Measurements from ENCODE around the gene CHP1. TPM values are rescaled to one million over a fixed set of nuclear protein-coding genes. Genes with fewer than 3 reads are reported as not detected.
A peak's percentile ranks its signal among the peaks of the same experiment; 100 is the strongest.

CHP1 gene
- total RNA-seq, 1 donor from 2014 or later, result 175 TPM

GRCh38 chr15:41263891-41264351, 32.9 kb downstream of the CHP1 start:
- ATAC-seq, result peak; percentile 73
- Histone ChIP-seq H3K27ac (no peak overlapping the region), H3K4me1 (peaks cover 25% of the 10 kb centered on the region), H3K36me3 (peaks cover 46% of the 10 kb centered on the region), H3K27me3 (no peaks in the 10 kb centered on the region), H3K9me3 (no peaks in the 10 kb centered on the region), H3K4me3 (no peak overlapping the region)
- TF ChIP-seq, protein P1, sequence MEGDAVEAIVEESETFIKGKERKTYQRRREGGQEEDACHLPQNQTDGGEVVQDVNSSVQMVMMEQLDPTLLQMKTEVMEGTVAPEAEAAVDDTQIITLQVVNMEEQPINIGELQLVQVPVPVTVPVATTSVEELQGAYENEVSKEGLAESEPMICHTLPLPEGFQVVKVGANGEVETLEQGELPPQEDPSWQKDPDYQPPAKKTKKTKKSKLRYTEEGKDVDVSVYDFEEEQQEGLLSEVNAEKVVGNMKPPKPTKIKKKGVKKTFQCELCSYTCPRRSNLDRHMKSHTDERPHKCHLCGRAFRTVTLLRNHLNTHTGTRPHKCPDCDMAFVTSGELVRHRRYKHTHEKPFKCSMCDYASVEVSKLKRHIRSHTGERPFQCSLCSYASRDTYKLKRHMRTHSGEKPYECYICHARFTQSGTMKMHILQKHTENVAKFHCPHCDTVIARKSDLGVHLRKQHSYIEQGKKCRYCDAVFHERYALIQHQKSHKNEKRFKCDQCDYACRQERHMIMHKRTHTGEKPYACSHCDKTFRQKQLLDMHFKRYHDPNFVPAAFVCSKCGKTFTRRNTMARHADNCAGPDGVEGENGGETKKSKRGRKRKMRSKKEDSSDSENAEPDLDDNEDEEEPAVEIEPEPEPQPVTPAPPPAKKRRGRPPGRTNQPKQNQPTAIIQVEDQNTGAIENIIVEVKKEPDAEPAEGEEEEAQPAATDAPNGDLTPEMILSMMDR (IDR thresholded peaks at IDR 0.05), result no peak
- no peak for DNase-seq
- intact Hi-C loops (cut with DNase I), result no loop called here

GRCh38 chr15:41269887-41270286, 38.8 kb downstream of the CHP1 start:
- Histone ChIP-seq H3K27me3 (no peaks in the 10 kb centered on the region), H3K4me1 (no peaks in the 10 kb centered on the region), H3K36me3 (peaks cover 71% of the 10 kb centered on the region), H3K4me3 (no peak overlapping the region), H3K9me3 (no peaks in the 10 kb centered on the region), H3K27ac (no peak overlapping the region)
- intact Hi-C loops (cut with DNase I), result no loop called here
- ATAC-seq (no peak), DNase-seq (no peak)
- TF ChIP-seq, protein P1 (IDR thresholded peaks at IDR 0.05), result no peak

GRCh38 chr15:41276831-41277230, 45.8 kb downstream of the CHP1 start:
- intact Hi-C loops (cut with DNase I), result no loop called here
- Histone ChIP-seq H3K36me3 (peaks cover 74% of the 10 kb centered on the region), H3K27me3 (no peaks in the 10 kb centered on the region), H3K27ac (no peak overlapping the region), H3K4me3 (no peak overlapping the region), H3K4me1 (no peaks in the 10 kb centered on the region), H3K9me3 (no peaks in the 10 kb centered on the region)
- TF ChIP-seq, protein P1 (IDR thresholded peaks at IDR 0.05), result no peak
- ATAC-seq (no peak), DNase-seq (no peak)

GRCh38 chr15:41278319-41278718, 47.3 kb downstream of the CHP1 start:
- Histone ChIP-seq H3K4me3 (no peak overlapping the region), H3K27ac (no peak overlapping the region), H3K4me1 (peaks cover 2% of the 10 kb centered on the region), H3K27me3 (no peaks in the 10 kb centered on the region), H3K9me3 (no peaks in the 10 kb centered on the region), H3K36me3 (peaks cover 59% of the 10 kb centered on the region)
- DNase-seq, result no peak
- TF ChIP-seq, protein P1 (IDR thresholded peaks at IDR 0.05), result no peak
- peak; percentile 32 for ATAC-seq
- intact Hi-C loops (cut with DNase I), result no loop called here

GRCh38 chr15:41279535-41280283, 48.6 kb downstream of the CHP1 start:
- H3K36me3 ChIP-seq, result peaks cover 47% of the 10 kb centered on the region
- no peak for ATAC-seq
- DNase-seq, result no peak
- H3K27ac ChIP-seq, result no peak overlapping the region
- no peaks in the 10 kb centered on the region for H3K27me3 ChIP-seq
- TF ChIP-seq, protein P1 (IDR thresholded peaks at IDR 0.05), result no peak
- intact Hi-C loops (cut with DNase I), result no loop called here
- peaks cover 4% of the 10 kb centered on the region for H3K4me1 ChIP-seq
- no peaks in the 10 kb centered on the region for H3K9me3 ChIP-seq
- H3K4me3 ChIP-seq, result no peak overlapping the region

Measured in upper lobe of right lung (tissue), 1 donor.